HCT116 (cell line): ENCODE results near the gene HSPA4.

Experiments used
- CEBPB ChIP-seq: IDR thresholded peaks from 2 replicates; pipeline ENCODE4 v1.6.1; 2012; ENCODE audit warnings: low read depth
- CTCF ChIP-seq, 3 experiments: fragments of 200-600 bp in 1 of 3; sonication (generic) in 1 of 3; IDR thresholded peaks in 2 of 3; conservative IDR thresholded peaks in 1 of 3; 2 replicates each; pipeline ENCODE4 v1.5.1; 2012 to 2017; ENCODE audit warnings: low read depth in 2 of 3, low read length in 2 of 3, antibody characterized with exemption in 1 of 3, borderline replicate concordance in 1 of 3, control low read depth in 1 of 3, mild to moderate bottlenecking in 1 of 3, mixed read lengths in 1 of 3, mixed run types in 1 of 3, moderate library complexity in 1 of 3; ENCODE audit not compliant: insufficient read depth in 1 of 3
- EGR1 ChIP-seq: IDR thresholded peaks from 2 replicates; pipeline ENCODE4 v1.6.1; 2012; ENCODE audit warnings: low read depth
- POLR2A ChIP-seq: IDR thresholded peaks from 2 replicates; pipeline ENCODE4 v1.7.0; 2011; ENCODE audit warnings: borderline replicate concordance; ENCODE audit not compliant: insufficient read depth, insufficient read length; ENCODE audit errors: extremely low read depth
- POLR2AphosphoS5 ChIP-seq: IDR thresholded peaks from 2 replicates; pipeline ENCODE4 v1.6.1; 2011; ENCODE audit warnings: mild to moderate bottlenecking, low read depth, low read length, moderate library complexity
- RAD21 ChIP-seq: IDR thresholded peaks from 2 replicates; pipeline ENCODE4 v1.6.1; 2012; ENCODE audit warnings: low read depth, mild to moderate bottlenecking
- REST ChIP-seq: IDR thresholded peaks from 2 replicates; pipeline ENCODE4 v1.6.1; 2012; ENCODE audit warnings: low read depth
- SP1 ChIP-seq: IDR thresholded peaks from 2 replicates; pipeline ENCODE4 v1.6.1; 2012; ENCODE audit warnings: low read depth
- YY1 ChIP-seq: IDR thresholded peaks from 2 replicates; pipeline ENCODE4 v1.6.1; 2011; ENCODE audit warnings: low read length, low read depth, moderate library complexity, mild to moderate bottlenecking; ENCODE audit not compliant: insufficient replicate concordance; ENCODE audit errors: extremely low read depth
- ZNF274 ChIP-seq: fragments of 200-500 bp; sonication (Bioruptor generic); IDR thresholded peaks from 2 replicates; pipeline ENCODE4 v1.6.1; 2014; ENCODE audit warnings: mild to moderate bottlenecking, low read depth, low read length, inconsistent platforms
- TF ChIP-seq, protein P1 (sequence below): IDR thresholded peaks from 2 replicates; pipeline ENCODE4 v1.6.1; 2012
- TF ChIP-seq, protein P2 (sequence below): IDR thresholded peaks from 2 replicates; pipeline ENCODE4 v1.6.1; 2012

DNA sequence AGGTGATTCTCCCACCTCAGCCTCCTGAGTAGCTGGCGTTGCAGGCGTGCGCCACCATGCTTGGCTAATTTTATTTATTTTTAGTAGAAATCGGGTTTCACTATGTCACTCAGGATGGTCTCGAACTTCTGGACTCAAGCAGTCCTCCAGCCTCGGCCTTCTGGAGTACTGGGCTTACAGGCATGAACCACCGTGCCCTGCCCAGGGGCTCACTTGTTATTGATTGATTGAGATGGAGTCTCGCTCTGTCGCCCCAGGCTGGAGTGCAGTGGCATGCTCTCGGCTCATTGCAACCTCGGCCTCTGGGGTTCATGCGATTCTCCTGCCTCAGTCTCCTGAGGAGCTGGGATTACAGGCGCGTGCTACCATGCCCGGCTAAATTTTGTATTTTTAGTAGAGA, 1.6 kb downstream of the HSPA4 start:
- TF ChIP-seq CTCF (IDR thresholded peaks at IDR 0.05 in 2 of 3, conservative IDR thresholded peaks at IDR 0.05 in 1 of 3; ENCODE audit: borderline replicate concordance in 1 of 3, insufficient read depth in 1 of 3, low read depth in 2 of 3, low read length in 2 of 3), result no peak
- TF ChIP-seq EGR1, result no peak
- no peak for TF ChIP-seq POLR2AphosphoS5
- TF ChIP-seq REST, result no peak
- TF ChIP-seq ZNF274, result no peak
- TF ChIP-seq POLR2A, result no peak
- no peak for TF ChIP-seq CEBPB
- no peak for TF ChIP-seq SP1
- no peak for TF ChIP-seq RAD21
- TF ChIP-seq, protein P1, sequence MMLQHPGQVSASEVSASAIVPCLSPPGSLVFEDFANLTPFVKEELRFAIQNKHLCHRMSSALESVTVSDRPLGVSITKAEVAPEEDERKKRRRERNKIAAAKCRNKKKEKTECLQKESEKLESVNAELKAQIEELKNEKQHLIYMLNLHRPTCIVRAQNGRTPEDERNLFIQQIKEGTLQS, result no peak
- TF ChIP-seq YY1, result no peak
- TF ChIP-seq, protein P2, sequence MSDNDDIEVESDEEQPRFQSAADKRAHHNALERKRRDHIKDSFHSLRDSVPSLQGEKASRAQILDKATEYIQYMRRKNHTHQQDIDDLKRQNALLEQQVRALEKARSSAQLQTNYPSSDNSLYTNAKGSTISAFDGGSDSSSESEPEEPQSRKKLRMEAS, result no peak
